Activated T-helper 1 cell treated with anti-CD3 and anti-CD28 coated beads, Interleukin-12 subunit alpha, Interleukin-12 subunit beta, Interleukin-2, Interleukin-4 antibody, amounts not matched to agents 30 ng/mL and 10 ng/mL and 1 ng/mL, durations not matched to agents 14 hours and 24 hours and 36 hours (primary cell): Measurements from ENCODE around the gene CWC22. TPM values are rescaled to one million over a fixed set of nuclear protein-coding genes. Genes with fewer than 3 reads are reported as not detected.
"Not testable (repeated sequence)": the region's sequence is repeated elsewhere in the genome, so short reads cannot be mapped to it uniquely, and the experiment has no call there.

ENCODE experiments used
- DNase-seq: peaks from one replicate; pipeline ENCODE4 v3.0.0; 2021; ENCODE audit warnings: low spot score
- H3K27ac Mint-ChIP-seq: one replicate; pipeline ENCODE4 v1.8.0; 2021; ENCODE audit warnings: mild to moderate bottlenecking, mixed read lengths
- H3K27me3 Mint-ChIP-seq: one replicate; pipeline ENCODE4 v1.8.0; 2022; ENCODE audit warnings: mild to moderate bottlenecking, moderate library complexity, mixed read lengths; ENCODE audit not compliant: insufficient read depth
- H3K36me3 Mint-ChIP-seq: one replicate; pipeline ENCODE4 v1.8.0; 2021; ENCODE audit warnings: low read depth, mixed read lengths
- H3K4me1 Mint-ChIP-seq: one replicate; pipeline ENCODE4 v1.8.0; 2021; ENCODE audit warnings: low read depth, mixed read lengths
- H3K4me3 Mint-ChIP-seq: one replicate; pipeline ENCODE4 v1.8.0; 2021; ENCODE audit warnings: mild to moderate bottlenecking, moderate library complexity, mixed read lengths
- H3K9me3 Mint-ChIP-seq: one replicate; pipeline ENCODE4 v1.8.0; 2021; ENCODE audit warnings: mixed read lengths
- intact Hi-C: fragments of 100-400 bp; cut with micrococcal nuclease; formaldehyde crosslinking; loops from one replicate; pipeline ENCODE4 v1.15.1; 2024
- total RNA-seq: library from RNA; stranded (reverse); gene quantifications from 2 replicates; pipeline ENCODE4 v1.2.3, GENCODE V29; 2022

The CWC22 gene
- total RNA-seq, 1 donor from 2014 or later: 29.6 TPM

DNA sequence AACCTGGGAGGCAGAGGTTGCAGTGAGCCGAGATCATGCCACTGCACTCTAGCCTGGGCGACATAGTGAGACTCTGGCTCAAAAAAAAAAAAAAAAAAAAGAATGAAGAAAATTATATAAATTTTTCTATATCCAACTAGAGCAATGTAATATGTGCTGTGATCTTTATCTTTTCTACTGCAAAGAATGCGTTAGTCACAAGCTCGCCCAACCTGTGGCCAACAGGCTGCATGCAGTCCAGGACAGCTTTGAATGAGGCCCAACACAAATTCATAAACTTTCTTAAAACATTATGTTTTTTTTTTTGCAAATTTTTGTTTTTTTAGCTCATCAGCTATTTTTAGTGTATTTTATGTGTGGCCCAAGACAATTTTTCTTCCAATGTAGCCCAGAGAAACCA, 48.8 kb downstream of the CWC22 start:
- H3K27me3 Mint-ChIP-seq, H3K4me3 Mint-ChIP-seq, DNase-seq, intact Hi-C loops, H3K9me3 Mint-ChIP-seq, H3K27ac Mint-ChIP-seq, H3K4me1 Mint-ChIP-seq: not testable (repeated sequence)
- peaks cover 13% of the 10 kb centered on the region for H3K36me3 Mint-ChIP-seq

DNA sequence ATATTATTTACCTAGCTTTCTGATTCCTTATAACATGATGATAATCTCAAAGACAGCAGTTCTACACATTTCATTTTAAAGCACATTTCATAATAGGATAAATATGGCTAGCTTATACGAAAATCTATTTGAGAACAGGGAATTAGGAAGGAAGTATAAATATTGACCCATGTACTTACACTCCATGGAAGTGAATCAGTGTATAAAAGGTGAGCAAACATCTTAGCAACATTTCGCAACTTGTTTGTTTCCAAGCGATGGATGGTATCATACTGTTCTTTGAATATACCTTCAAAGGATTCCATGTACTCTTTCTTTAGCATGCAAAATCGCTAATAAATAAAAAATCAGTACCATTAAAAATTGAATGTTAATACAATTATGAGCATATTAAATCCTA, 53.1 kb downstream of the CWC22 start:
- Mint-ChIP-seq H3K4me1 (no peaks in the 10 kb centered on the region), H3K27ac (no peak overlapping the region), H3K4me3 (no peak overlapping the region), H3K27me3 (no peaks in the 10 kb centered on the region), H3K36me3 (peaks cover 28% of the 10 kb centered on the region), H3K9me3 (no peaks in the 10 kb centered on the region)
- intact Hi-C loops: no loop called here
- no peak for DNase-seq

DNA sequence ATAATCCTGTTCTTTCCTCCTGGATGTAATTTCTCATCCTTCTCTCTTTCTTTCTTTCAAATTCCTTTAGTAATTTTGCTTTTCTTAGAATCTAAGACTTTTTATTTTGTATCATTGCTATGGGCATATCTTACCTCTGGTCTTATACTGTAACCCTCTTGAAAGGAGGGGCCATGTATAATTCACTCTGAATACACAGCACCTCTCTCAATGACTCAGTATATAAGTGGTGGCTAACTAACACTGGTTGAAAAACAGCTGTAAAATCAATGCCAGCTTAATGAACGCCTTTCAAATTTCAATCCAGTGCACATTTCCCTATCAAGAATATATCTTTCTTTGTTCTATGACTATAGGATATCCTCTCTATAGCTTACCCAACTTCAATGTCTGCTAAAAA, 53.7 kb downstream of the CWC22 start:
- no peak overlapping the region for H3K27ac Mint-ChIP-seq
- H3K4me1 Mint-ChIP-seq: no peaks in the 10 kb centered on the region
- no peaks in the 10 kb centered on the region for H3K9me3 Mint-ChIP-seq
- H3K4me3 Mint-ChIP-seq: no peak overlapping the region
- intact Hi-C loops: no loop called here
- H3K36me3 Mint-ChIP-seq: peaks cover 34% of the 10 kb centered on the region
- H3K27me3 Mint-ChIP-seq: no peaks in the 10 kb centered on the region
- DNase-seq: no peak

DNA sequence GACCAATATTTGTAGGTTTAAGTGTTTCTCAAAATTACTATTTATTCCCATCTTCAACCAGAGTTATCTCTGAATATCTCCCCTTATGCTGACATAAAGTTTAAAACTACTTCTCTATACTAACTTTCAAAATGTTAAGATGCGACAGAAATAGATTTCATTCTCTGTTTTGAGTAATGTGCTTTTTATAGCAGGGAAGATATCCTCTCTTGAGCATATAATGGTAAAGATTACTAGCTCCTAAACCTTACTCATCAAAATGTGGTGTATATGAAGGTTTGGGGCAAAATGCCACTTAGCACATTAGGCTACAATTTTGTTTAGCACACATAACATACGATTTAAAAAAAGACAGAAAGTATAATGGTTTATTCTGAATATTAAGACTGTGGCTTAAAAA, 54.4 kb downstream of the CWC22 start:
- Mint-ChIP-seq H3K4me1 (no peaks in the 10 kb centered on the region), H3K27me3 (no peaks in the 10 kb centered on the region), H3K9me3 (no peaks in the 10 kb centered on the region), H3K27ac (no peak overlapping the region), H3K36me3 (peaks cover 34% of the 10 kb centered on the region), H3K4me3 (no peak overlapping the region)
- intact Hi-C loops: no loop called here
- no peak for DNase-seq

DNA sequence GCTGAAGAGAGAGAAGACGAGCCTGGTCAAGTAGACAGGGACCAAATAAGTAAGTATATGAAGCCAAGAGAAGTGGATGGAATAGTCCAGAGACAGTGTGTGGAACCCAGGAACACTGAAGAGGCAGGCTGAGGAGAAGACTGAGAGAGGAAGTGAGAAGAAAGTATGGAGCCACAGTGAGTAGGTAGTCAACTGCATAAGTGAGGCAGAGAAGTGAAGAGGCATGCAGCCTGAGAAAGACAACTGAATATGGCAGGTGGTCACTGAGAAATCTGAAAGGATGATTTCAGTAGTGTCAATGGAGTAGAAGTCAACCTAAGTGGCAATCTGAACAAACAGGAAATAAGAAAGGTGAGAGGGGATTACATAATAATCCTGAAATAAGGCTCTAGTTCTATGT, 55.4 kb downstream of the CWC22 start:
- no peaks in the 10 kb centered on the region for H3K4me1 Mint-ChIP-seq
- no peak overlapping the region for H3K4me3 Mint-ChIP-seq
- intact Hi-C loops: no loop called here
- H3K9me3 Mint-ChIP-seq: no peaks in the 10 kb centered on the region
- peaks cover 34% of the 10 kb centered on the region for H3K36me3 Mint-ChIP-seq
- no peak overlapping the region for H3K27ac Mint-ChIP-seq
- H3K27me3 Mint-ChIP-seq: no peaks in the 10 kb centered on the region
- DNase-seq: no peak

DNA sequence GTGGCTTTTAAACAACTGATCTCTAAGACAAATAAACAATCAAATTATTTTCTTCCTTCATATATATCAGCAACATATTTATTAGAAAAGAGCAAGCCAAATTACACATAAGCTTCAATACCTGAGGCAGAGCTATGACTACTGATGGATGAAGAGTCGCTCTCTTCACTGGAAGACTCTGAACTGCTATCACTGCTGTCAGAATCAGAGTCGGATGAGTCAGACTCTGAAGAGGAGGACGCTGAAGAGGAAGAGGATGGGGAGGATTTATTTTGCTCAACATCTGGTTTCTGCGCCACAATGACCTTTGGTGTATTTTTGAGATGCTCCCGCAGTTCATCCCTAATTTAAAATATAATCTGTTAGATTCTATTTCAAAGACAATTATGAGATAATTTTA, 56.7 kb downstream of the CWC22 start:
- no peaks in the 10 kb centered on the region for H3K27me3 Mint-ChIP-seq
- intact Hi-C loops: no loop called here
- no peaks in the 10 kb centered on the region for H3K9me3 Mint-ChIP-seq
- DNase-seq: no peak
- peaks cover 36% of the 10 kb centered on the region for H3K36me3 Mint-ChIP-seq
- no peak overlapping the region for H3K4me3 Mint-ChIP-seq
- no peak overlapping the region for H3K27ac Mint-ChIP-seq
- no peaks in the 10 kb centered on the region for H3K4me1 Mint-ChIP-seq

DNA sequence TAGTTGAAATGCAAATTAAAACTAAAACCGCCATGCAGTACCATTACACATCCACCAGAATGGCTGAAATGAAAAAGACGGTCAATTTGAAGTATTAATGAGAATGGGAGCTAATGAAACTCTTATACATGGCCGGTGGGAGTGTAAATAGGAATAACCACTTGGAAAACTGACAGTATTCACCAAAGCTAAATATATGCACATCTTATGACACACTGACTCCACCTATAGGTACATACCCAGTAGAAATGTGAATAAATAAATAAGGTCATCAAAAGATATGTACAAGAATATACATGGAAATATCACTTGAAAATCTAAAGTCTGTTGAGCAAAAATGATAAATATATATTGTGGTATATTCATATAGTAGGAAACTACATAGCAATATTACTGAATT, 57.7 kb downstream of the CWC22 start:
- Mint-ChIP-seq H3K27ac (no peak overlapping the region), H3K27me3 (no peaks in the 10 kb centered on the region), H3K36me3 (peaks cover 38% of the 10 kb centered on the region), H3K4me3 (no peak overlapping the region), H3K4me1 (no peaks in the 10 kb centered on the region), H3K9me3 (no peaks in the 10 kb centered on the region)
- DNase-seq: no peak
- intact Hi-C loops: no loop called here

DNA sequence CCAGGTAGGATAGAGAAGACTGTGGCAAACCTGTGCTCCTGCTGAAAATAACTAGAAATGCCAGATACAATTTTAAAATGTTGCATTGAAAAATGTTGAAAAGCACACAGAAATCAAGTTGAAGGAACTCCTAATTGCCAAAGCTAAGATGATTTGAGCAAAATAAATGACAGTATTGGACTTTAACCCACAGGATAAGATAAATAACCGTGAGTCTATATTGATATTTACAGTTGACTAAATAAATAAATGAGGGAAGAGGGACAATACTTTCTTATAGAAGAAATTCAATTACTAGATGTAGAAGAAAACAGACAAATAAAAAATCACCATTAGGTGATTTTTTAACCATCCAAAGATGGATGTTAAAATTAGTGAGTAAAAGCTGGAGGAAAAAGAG, 59.0 kb downstream of the CWC22 start:
- Mint-ChIP-seq H3K27me3 (no peaks in the 10 kb centered on the region), H3K27ac (no peak overlapping the region), H3K4me1 (no peaks in the 10 kb centered on the region), H3K36me3 (peaks cover 33% of the 10 kb centered on the region), H3K4me3 (no peak overlapping the region), H3K9me3 (no peaks in the 10 kb centered on the region)
- intact Hi-C loops: no loop called here
- DNase-seq: no peak

DNA sequence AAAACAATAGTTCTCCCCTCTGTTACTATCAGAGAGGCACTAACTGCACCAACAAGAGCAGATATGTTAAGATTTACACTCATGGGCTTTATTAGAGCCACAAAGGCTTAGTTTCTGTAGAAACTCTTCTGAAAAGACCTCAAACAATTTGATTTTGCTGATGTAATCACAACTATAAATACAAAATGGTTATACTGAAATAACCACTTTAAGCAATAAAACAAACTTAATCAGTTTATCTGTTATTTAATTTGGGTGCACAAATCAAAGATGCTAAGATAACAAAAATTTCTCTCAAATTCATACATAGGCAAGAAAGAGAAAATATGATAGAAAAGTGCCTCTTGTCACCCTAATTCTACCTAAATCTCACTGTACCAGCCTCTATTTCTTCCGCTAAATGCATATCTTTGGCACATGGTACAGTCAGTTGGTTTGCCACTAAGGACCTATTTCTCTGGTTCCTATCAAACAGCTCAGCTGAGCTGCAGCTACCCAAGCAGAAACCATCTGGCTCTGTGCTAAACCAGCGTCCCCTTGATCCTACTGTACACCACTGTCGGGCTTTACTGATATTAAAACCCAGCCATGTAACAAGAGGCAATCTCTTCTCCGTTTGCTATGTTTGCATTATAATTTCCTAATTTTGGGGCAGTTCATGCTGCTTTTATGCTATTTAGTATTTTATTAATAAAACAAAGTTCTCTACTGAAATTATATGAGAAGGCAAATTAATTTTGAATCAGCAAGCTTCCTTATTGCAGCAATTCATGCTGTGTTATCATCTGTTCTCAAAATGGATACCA, 60.1 kb downstream of the CWC22 start:
- Mint-ChIP-seq H3K36me3 (peaks cover 30% of the 10 kb centered on the region), H3K4me3 (no peak overlapping the region), H3K27ac (no peak overlapping the region), H3K27me3 (no peaks in the 10 kb centered on the region), H3K4me1 (no peaks in the 10 kb centered on the region), H3K9me3 (no peaks in the 10 kb centered on the region)
- DNase-seq: no peak
- intact Hi-C loops: no loop called here

DNA sequence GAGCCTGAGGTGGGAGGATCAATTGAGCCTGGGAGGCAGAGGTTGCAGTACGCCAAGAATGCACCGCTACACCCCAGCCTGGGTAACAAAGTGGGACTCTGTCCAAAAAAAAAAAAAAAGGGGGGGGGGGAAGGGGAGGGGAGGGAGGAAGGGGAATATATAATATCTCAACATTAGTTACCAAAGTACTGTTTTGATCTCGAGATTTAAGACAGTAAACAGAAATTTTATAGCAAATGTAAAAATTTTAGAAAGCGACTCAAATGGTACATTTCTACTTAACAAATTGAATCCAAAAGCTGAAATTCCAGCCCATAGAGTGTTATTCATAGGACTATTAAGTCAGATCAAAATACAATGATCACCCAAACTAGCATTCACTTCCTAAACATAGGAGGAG, 60.8 kb downstream of the CWC22 start:
- DNase-seq: no peak
- intact Hi-C loops: no loop called here
- Mint-ChIP-seq H3K27me3 (no peaks in the 10 kb centered on the region), H3K4me3 (no peak overlapping the region), H3K4me1 (no peaks in the 10 kb centered on the region), H3K36me3 (peaks cover 25% of the 10 kb centered on the region), H3K9me3 (no peaks in the 10 kb centered on the region), H3K27ac (no peak overlapping the region)

DNA sequence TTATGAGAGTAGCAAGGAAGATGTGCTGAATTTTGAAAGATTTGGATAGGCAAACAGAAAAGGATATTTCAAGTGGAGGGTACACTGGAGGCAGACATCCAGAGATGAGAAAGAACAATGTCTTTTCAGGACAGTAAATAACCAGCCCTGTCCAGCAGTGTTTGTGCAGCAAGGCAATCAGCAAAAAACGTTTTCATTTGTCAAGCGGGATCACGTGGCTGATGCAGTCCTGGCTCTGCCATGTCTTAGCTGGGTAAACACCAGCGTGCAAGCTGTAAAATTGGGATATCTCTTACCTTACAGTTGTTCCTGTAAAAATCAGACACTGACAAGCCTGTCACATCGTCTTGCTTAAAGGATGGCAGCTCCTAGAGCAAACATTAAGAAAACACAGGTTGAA, 67.8 kb downstream of the CWC22 start:
- H3K4me3 Mint-ChIP-seq: no peak overlapping the region
- H3K9me3 Mint-ChIP-seq: no peaks in the 10 kb centered on the region
- no peaks in the 10 kb centered on the region for H3K27me3 Mint-ChIP-seq

DNA sequence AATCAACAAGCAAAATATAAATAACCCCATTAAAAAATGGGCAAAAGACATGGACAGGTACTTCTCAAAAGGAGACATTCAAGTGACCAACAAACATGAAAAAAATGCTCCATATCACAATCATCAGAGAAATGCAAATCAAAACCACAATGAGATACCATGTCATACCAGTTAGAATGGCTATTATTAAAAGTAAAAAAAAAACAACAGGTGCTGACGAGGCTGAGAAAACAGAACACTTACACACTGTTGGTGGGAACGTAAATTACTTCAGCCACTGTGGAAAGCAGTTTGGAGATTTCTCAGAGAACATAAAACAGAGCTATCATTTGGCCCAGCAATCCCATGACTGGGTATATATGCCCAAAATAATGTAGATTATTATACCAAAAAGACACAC, 69.1 kb downstream of the CWC22 start:
- Mint-ChIP-seq H3K27me3 (no peaks in the 10 kb centered on the region), H3K4me3 (no peak overlapping the region), H3K4me1 (no peaks in the 10 kb centered on the region), H3K9me3 (no peaks in the 10 kb centered on the region), H3K27ac (no peak overlapping the region), H3K36me3 (no peaks in the 10 kb centered on the region)
- intact Hi-C loops: no loop called here
- DNase-seq: no peak

More for the DNA sequence above, 67.8 kb downstream of the CWC22 start:
- no peak for DNase-seq
- Mint-ChIP-seq H3K36me3 (peaks cover 2% of the 10 kb centered on the region), H3K4me1 (no peaks in the 10 kb centered on the region), H3K27ac (no peak overlapping the region)
- intact Hi-C loops: no loop called here

DNA sequence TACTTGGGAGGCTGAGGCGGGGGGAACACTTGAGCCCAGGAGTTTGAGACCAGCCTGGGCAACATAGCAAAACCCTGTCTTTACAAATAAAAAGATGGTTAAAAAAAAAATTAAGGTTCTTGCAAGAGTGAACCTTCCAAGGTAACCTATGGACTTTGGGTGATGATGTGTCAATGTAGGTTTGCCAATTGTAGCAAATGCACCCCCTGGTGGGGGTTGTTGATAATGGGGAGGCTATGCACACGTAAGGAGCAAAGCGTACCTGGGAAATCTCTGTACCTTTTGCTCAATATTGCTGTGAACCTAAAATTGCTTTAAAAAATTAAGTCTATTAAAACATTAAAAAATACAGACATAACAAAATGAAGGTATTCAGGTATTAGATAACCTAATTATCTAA, 70.4 kb downstream of the CWC22 start:
- H3K4me1 Mint-ChIP-seq: no peaks in the 10 kb centered on the region
- no peak overlapping the region for H3K4me3 Mint-ChIP-seq
- no peaks in the 10 kb centered on the region for H3K9me3 Mint-ChIP-seq
- intact Hi-C loops: no loop called here
- no peaks in the 10 kb centered on the region for H3K36me3 Mint-ChIP-seq
- DNase-seq: no peak
- H3K27me3 Mint-ChIP-seq: no peaks in the 10 kb centered on the region
- no peak overlapping the region for H3K27ac Mint-ChIP-seq

DNA sequence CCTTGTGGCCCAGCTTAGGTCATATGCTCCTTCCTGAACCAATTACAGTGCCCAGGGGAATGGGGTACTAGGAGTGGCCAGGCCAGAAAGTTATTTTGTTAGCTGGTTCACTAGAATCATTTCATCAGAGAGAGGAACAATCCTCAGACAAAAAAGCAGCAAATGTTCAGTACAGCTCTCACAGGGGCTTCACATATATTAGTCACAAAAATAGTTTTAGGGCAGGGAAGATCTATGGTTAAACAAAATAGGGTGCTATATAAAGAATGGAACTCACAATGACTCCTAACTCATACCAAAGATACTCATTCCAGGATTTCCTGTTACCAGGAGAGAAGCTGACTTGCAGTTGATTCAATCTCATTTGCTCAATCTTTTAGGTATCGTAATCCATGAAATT, 71.0 kb downstream of the CWC22 start:
- Mint-ChIP-seq H3K4me3 (no peak overlapping the region), H3K36me3 (no peaks in the 10 kb centered on the region), H3K9me3 (no peaks in the 10 kb centered on the region), H3K4me1 (no peaks in the 10 kb centered on the region), H3K27me3 (no peaks in the 10 kb centered on the region), H3K27ac (no peak overlapping the region)
- intact Hi-C loops: no loop called here
- no peak for DNase-seq
